C4-2B (cell line): ENCODE measurements around the gene TYROBP.

Experiments
- CTCF ChIP-seq: fragments of 450-650 bp; conservative IDR thresholded peaks from 2 replicates; pipeline ENCODE4 v1.5.1; 2017; ENCODE audit warnings: mild to moderate bottlenecking
- ZFX ChIP-seq: fragments of 450-650 bp; IDR thresholded peaks from 2 replicates; pipeline ENCODE4 v1.6.1; 2017

DNA sequence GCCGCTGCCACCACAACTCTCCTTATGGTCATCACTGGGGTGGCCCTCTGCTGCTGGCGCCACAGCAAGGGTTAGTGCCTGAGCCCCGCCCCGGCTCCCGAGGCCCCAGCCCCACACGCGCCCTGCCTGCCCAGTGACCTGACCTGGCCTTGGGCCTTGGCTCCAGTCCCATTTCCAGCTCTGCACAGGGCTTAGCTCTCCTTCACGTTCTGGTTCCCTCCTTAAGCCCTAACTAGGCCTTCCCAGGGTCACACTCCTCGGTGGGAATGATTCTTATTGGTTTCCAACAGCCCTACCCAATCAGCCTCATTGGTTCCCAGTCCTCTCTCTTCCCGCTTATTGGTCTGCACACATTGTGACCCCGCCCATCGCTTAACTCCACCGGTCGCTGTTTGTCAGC lies 45.6 kb downstream of the TYROBP start:
- TF ChIP-seq CTCF: no peak
- TF ChIP-seq ZFX: no peak
